C1 segment of cervical spinal cord (tissue), 14 donors: ENCODE data around the gene SNX8.
A peak's percentile ranks its signal among the peaks of the same experiment; 100 is the strongest.

ENCODE experiments used
- DNase-seq, 14 donors: peaks; one replicate each; lab custom pipeline; 2025; lab: John Stamatoyannopoulos, UW

The SNX8 gene

DNA sequence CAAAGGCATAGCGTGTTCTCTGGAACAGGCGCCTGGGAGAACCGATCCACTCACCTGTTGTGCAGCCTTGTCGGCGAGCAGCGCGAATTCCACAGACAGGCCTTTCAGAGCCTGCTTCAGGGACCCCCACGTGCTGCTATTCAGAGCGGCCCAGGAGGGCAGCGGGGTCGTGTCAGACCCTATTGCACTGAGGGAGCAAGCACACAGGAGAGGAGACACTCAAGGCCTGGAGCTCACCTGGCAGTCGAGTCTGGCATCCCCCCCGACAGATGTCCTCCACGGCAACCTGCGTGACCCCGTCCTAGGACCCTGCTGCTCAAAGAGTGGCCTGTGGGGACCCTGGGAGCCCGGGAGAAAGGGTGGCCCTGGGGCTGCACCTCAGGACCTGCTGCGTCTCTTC lies 51.1 kb downstream of the SNX8 start:
- no peak for DNase-seq

DNA sequence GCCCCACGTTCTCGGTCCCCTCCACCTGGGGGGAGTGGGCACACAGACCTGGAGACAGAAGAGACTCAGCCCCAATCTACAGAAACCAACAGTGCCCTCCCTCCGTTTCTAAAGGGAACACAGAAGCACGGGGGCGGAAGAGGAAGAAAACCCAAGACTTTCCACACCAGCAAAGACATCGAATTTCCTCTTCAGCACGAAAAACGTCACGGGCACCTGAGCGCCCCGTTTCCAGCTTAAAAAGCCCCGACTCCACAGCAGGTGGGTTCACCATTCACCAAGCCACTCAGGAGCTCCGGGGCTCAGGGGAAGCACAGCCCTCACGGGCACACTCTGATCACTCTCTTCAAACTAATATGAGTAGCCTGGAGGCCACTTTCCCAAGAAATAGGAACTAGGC lies 52.6 kb downstream of the SNX8 start:
- DNase-seq, result peak in 5 of 14 donors; percentile 14 to 38 (median 28)

DNA sequence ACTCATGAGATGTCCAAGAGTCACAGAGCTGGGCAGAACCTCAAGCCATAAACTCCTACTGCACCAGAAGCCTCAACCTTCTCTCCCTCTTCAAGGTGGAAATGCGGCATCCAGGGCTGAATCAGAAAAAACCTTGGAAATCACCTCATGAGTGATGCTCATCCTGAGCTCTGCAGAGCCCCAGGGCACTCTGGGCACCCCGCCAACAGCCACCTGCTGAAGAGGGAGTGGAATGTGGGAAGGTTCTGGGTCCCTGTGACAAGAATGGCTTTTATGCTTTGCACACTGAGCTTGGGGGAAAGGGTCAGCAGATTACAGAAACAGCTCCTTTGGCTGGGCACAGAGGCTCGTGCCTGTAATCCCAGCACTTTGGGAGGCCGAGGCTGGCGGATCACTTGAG lies 53.4 kb downstream of the SNX8 start:
- peak in 1 of 14 donors; percentile 10 for DNase-seq

DNA sequence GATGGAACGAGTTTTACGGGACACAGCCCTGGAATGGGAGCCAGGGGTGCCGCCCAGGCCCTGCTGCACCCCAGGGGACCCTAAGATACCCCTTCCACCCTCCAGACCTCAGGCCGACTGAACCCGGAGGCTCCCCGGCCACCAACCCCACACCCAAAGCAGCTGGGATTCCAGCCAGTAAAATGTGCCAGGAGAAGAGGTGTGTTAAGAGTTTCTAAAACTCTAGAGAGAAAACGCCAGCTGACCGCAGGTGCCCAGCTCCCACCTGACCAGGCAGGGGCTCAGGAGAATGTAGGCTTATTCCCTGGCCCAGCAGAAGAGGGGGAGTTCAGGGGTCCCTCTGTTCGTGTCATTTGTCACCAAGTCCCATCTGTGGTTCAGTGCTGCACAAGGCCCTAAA lies 54.8 kb downstream of the SNX8 start:
- DNase-seq, result no peak

DNA sequence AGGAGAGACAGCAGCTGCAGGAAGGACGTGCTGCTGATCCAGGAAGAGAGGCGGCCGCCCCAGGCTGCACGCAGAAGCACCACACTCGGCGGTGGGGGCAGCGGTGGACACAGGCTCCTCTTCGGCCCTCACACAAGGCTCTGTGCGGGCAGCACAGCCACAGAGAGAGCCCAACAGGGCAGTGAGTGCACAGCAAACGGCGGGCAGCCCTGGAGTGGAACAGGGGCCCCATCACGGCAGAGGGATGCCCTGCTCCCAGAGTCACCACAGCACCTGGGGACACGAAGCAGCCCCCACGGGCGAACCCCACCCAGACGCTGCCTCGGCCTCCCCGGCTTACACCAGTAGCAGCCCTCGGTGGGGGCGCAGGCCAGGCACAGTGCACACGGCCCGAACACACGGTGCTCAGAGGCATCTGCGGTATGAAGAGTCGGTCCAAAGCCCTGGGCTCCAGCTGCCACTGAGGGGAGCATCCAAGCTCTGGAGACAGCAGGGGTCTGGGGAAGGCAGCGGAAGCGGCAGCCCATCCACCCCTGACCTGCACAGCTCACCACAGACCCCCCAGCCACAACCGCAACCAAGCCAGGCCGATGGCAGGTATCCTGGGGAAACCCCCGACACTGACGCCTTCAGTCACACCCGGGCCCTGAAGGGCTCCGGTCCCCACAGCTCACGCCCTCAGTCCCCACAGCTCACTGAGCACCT lies 55.4 kb downstream of the SNX8 start:
- no peak for DNase-seq

DNA sequence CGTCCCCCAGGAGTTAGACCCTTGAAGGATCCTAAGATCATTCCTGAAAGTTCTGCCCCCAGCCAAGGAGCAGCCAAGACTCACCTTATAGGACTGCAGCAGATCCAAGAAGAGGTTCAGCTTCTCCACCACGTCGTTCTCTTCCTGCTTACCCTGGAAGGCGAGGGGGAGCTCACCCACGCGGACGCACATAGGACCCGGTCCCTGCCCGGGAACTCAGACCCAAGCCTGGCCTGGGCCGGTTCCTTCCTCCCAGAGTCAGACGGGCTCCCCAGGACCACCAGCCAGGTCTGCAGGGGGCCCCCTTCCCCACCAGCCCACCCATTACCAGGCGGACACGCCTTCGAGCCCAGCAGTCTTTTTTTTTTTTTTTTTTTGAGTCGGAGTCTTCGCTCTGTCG lies 56.6 kb downstream of the SNX8 start:
- no peak for DNase-seq

DNA sequence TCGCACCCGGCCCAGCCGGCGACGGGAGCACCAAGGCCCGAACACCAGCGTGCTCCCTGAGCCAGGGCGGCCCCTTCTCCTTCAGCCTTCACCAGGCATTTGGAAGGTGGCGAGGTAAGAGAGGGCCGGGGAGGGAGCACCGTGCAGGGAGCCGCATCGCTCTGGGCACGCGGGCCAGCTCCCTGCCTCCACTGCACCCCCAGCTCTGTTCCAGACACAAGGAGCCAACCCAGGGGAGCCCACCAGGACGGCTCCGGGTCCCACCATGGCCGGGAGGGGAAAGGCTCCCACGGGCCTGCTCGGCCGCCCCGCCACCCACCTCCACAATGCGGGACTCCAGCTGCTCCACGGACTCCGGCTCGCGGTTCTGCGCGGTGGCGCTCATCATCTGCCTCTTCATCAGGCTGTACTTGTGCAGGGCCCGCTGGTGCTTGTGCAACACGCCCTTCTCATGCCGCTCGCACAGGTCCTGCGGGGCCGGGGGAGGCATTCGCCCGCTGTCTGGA lies 57.1 kb downstream of the SNX8 start:
- DNase-seq, result no peak

DNA sequence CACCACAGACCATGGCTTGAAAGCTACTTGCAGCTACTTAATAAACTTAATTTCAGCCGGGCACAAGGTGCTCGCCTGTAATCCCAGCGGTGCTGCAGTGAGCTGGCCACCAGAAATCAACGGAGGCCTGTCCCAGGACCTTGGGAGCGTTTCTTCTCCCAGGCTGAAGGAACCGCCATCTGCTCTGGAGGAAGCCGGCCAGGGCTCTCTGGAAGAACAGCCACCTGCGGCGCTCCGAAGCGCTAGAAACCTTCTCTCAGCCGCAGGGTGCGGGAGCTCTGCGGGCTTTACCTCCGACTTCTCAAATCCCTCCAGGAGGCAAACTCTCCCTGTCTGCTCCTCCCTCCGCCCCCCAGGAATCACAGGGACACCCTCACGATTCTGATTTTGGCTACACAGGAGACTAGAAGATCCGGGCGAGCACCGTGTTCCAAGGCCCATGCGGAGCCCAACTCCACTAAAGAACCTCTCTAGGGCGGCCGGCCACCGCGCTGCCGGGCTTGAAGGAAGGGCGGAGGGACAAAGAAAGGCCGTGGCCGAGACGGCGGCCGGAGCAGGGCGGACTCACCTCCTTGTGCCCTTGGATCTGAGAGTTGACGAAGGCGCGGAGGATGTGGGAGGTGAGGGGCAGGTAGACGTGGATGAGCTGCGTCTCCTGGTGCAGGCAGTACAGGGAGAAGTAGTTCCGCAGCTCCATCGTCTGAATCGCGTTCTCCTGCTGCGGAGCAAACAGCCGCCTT lies 57.8 kb downstream of the SNX8 start:
- peak in 1 of 14 donors; percentile 30 for DNase-seq

DNA sequence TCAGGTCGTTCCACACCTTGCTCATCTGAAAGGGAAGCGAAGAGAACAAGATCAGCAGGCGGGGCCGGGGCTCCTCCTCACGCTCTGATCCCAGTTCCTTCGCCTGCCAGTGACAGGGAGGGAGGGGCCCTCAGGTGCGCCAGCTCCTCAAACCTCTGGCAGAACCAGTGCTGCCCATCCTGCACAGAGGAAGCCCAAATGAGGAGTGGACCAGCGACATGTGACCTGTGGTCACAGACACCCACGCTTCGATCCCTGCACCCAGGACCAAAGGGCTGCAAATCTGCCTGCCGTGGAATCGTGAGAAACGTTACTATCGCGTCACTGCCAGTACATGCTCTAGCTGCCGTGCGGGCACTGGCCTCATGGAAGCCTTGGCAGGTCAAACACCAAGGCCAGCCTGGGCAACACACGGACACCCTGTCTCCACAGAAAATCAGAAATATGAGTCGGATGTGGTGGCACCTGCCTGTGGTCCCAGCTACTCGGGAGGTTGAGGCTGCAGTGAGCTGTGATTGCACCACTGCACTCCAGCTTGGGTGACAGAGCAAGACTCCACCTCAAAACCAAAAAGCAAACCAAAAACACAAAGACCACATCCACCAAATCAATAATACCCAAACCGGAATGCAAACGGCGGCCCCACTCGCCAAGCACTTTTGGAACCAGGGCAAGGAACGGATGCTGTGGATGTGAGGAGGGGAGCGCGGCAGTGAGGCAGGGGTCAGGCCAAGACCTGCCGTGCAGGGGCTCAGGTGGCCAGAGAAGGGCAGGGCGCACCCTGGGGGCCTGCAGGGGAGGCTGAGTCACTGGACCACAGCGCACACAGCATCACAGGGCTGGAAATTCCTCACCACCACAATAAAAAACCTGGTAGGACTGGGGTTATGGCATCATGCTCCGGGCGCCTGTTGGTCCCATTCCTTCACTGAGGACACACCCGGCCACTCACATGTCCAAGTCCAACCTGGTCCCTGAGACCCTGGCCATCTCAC lies 58.8 kb downstream of the SNX8 start:
- no peak for DNase-seq

DNA sequence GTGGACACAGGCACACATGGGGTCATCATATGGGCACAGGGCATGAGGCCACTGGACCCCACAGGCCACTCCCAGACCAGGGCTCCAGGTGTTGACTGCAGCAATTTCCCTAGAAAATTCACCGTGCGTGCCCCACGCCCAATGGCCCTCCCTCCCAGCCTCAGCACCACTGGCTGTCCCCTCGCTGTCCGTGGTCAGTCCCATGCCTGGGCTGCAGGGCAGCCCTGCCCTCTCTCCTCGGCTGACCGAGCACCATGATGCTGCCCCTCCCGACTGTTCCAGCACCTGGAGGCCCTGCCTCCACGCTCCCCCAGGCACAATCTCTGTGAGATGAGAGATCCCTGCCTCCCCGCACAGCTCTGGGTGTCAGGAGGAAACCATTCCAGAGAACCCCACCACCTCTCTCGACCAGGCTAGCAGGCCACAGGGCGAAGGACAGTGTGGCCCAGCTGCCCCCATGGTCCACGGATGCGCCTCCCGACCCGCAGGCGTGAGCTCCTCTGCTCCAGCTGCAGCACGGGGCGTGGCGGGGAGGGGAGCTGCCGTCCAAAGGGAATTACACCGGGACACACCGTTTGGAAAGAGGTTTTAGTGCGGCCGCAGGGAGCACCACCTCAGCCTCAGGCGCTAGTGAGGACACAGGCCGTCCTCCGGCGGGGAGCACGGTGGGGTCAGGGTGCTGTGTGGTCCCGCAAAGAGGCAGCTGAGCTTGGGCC lies 59.7 kb downstream of the SNX8 start:
- DNase-seq, result no peak

DNA sequence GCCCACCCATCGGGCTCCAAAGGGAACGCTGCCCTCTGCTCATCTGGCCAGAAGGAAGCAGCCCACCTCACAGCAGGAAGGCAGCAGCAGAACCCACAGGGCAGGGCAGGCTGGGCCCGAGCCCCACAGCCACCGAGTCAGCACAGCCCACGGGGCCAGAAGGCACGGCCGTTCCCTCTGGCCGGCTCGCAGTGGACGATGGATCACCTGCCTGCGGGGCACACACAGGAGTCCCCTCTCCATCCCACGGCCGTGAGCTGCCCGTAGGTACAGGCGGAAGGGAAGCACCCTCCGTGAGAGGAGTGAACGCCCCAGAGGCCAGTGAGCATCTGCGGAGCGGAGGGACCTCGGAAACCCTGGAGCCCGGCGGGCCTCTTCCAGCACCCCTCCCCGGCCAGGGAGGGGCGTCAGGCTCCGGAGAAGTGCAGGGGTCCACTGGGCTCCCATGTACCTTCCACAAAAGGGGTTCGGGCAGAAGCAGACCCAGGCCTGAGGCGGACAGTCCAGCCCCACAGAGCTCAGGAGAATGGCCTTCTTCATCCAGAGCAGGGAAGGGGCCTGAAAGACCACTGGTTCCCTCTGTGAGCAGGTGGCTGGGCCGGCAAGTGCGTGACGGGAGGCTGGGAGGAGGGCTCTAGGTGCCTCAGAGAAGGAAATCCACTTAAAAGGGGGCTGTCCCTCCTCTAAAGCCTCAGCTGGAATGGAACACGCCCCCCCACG lies 60.6 kb downstream of the SNX8 start:
- no peak for DNase-seq

DNA sequence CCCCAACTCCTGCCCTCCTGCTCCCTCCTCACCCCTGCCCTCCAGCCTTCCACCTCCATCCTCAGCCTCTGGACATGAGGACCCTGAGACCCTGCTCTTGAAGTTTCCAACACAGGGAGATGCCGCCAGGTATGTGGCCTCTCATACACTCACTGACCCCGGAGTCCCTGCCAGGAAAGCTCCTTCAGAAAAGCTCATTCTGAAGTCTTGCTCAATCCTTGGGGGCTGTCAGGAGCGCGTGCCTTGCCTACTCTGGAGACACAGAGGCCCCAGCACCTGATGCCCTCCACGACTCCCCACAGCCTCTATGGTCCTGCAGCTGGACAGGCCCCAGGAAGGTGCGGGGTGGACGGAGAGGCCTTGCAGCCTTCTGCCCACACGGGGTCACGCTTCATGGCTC lies 61.2 kb downstream of the SNX8 start:
- no peak for DNase-seq

DNA sequence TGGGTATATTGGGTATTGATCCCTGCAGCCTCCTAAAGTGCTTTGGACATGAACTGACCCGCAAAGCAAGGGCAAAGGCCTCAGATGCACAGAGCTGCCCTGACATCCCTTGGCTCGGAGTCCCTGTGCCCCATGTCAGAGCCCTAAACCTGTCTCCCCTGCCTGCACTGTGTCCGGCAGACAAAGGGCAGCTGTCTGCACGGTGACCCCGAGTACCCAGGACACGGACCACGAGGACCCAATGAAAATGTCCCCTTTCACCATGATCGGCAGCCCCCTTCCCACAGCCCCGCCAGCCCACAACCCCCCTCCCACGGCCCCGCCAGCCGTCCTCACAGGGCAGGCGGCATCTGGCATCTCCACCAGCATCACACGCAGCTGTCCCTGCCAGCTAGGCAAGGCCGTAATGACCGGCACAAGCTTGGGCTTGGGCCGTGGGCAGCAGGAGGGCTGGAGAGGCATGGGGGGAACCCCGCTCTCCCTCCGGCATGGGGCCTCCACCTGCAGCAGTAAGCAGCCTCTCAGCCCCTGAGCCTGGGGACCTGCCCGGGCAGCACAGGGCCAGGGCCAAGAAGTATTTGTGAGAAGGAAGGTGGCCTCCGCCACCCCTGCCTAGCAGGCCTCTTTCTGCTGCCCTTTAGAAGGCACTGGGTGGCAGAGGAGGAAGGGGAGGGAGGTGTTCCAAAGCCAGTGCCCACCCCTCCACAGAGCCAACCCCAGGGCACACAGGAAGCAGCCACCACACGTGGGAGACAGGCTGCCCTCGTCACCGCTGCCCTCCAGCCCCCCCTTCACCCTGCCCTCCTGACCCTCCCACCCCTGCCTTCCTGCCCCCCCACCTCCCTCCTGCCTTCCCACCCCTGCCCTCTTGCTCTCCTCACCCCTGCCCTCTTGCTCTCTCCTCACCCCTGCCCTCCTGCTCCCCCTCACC lies 62.1 kb downstream of the SNX8 start:
- no peak for DNase-seq

DNA sequence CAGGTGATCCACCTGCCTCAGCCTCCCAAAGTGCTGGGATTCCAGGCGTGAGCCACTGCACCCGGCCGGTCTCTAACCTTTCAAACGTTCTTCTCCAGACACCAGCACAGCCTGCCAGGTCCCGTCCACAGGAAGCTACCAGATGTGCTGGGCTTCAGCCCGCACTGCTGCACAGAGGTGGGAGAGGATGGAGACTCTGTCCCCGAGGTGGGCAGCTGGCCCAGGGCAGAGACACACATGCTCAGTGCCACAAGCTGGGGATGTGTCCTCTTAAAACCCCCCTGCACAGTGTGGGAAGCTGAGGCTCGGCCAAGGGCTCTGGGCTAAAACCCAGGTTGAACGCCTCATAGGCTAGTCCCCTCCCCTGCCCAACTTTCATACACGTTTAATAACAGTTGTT lies 62.9 kb downstream of the SNX8 start:
- no peak for DNase-seq

DNA sequence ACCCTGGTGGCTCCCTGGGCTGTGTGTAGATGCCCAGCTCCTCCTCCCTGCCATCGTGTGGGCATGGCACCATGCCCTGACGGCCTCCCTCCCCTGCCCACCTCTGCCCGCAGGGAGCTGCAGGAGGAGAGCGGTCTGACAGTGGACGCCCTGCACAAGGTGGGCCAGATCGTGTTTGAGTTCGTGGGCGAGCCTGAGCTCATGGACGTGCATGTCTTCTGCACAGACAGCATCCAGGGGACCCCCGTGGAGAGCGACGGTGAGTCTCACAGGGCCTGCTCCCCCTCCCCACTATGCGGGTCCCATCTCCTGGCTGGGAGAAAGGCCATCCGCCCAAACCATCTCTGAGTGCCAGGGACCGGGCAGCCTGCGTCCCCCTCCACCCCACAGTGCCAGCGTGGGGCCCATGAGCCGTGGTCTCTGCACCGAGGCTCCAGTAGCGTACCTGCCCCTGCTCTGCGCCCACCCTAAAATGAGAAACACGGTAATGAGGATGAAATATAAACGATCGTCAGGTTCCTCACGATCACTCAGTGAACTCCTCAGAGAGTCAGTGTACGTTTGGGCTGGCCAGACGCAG lies 64.4 kb downstream of the SNX8 start:
- DNase-seq, result no peak

DNA sequence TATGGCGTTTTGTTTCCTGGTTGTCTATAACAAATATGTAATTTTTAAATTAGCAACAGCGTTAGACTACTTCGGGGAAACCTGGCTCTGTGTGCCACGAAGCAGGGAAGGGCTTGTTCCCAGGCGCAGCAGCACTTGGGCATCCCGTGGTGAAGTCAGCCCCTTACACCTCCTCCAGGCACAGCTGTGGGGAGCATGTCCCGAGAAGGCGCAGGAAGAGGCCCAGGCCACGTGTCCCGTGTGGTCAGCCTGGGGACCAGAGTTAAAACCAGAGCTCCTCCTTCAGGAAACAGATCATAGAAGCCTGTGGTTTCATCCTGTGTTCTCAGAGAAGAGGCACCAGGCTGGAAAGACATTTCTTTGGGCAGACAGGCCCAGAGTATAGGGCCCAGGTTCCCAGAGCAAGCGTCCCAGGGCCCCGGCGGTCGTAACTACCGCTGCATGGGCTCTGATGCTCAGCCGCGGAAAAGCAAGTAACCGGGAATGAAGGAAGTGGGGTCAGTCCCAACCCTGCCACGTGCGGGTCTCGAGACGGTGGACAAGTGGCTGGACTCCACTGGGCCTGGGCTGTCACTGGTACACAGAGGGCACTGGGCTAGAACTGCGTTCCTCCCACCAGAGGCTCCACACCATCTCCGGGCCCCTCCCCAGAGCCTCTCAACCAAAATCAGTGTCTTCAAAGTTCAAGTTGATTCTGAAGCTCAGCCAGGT lies 65.1 kb downstream of the SNX8 start:
- peak in 8 of 14 donors; percentile 19 to 62 (median 39) for DNase-seq

DNA sequence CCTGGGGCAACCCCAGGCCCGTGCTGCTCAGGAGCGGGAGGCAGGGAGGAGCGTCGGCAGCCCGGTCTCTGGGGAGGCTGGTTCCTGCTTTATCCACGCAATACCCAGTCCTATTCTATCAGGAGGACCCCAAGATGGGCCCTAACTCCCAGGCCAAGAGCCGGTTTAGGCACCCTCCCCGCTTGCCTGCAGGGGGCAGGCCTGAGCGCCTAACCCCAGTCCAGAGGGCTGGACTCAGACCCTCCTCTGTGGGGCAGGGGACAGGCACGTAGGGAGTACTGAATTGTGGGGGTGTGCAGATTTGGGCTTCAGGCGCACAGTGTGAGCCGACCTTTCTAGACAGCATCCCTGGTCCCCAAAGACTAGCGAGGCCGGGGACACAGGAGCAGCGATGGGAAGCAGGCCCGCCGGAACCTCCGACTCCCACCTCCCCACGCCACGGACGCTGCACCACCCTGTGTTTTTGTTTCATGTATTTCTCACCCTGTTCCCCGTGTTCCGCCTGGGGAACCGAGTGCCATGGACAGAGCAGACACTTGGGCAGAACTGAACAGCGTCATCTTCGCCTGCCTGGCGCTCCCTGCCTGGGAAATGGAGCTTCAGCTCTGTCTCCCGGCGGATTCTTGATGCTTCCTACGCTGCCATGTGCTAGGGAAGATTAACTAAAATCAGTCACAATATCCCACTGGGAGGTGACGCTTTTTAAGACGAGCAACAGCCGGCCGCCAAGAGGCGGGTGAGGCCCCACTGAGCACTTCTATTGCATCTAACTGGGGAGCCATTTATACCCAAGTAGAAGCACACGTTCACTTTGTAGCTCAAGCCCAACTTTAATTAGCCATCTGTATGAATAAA lies 66.9 kb downstream of the SNX8 start:
- DNase-seq, result peak in 1 of 14 donors; percentile 9
